Measurements from ENCODE around the gene LTBP1. TPM values are rescaled to one million over a fixed set of nuclear protein-coding genes. Genes with fewer than 3 reads are reported as not detected.
"Not testable (repeated sequence)": the region's sequence is repeated elsewhere in the genome, so short reads cannot be mapped to it uniquely, and the experiment has no call there.

Gene LTBP1
- total RNA-seq, 1 donor from 2014 or later: 90.4 TPM

GRCh38 chr2:33136056-33136455 lies 189.3 kb downstream of the LTBP1 start:
- ATAC-seq: no peak
- intact Hi-C loops (cut with DNase I): no loop called here
- no peak for DNase-seq (ENCODE audit: missing footprints)

GRCh38 chr2:33136566-33136965 lies 189.8 kb downstream of the LTBP1 start:
- ATAC-seq (no peak), DNase-seq (ENCODE audit: missing footprints) (no peak)
- intact Hi-C loops (cut with DNase I): no loop called here

DNA sequence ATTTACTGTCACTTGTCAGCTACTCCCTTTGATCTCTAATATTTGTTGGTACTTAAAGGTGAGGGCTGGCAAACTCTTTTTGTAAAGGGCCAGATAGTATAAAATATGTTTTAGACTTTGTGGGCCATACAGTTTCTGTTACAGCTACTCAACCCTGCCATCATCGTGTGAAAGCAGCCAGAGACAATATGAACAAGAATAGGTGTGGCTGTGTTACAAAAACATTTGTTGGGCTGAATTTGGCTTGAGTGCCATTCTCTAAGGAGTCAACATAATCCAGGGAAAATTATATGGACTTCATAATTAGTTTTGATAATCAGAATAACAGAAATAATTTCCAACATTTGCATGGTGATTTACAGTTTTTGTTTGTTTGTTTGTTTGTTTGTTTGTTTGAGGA lies 190.6 kb downstream of the LTBP1 start:
- DNase-seq (ENCODE audit: missing footprints): no peak
- no peak for ATAC-seq
- intact Hi-C loops (cut with DNase I): no loop called here

DNA sequence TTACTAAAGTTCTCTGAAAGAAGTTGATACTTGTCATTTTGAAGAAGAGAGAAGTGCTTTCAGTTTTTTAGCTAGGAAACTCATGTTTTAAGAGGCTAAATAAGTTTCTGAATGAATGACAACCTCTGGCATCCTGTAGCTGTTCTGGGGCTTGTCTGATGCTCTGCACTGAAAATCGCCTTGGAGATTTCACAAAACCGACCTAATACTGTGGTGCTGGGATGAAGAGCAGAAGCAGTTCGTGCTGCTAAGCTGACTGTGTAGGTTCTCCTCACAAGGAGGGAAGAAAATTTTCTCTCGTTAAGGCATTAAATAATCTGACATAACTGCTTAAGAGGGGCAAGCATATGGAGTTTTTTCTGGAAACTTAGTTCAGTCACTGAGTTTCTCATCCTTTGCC lies 193.2 kb downstream of the LTBP1 start:
- ATAC-seq (no peak), DNase-seq (ENCODE audit: missing footprints) (no peak)
- intact Hi-C loops (cut with DNase I): no loop called here

DNA sequence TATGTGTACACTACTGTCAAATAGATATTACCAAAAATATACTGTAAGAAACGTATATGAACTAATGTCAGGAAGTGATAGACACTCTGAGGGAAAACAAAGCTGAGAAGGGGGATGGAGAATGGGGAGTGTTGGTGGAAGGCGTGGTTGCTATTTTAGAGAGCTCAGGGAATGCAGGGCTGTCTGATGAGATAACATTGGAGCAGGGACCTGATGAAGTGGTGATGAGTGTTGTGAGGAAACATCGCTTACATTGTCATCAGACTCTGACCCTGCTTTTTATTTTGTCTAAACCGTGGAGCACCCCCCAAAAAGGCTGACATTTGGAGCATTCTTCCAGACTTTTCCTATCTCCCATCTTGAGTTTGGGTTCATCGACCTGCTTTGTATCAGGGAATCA lies 194.7 kb downstream of the LTBP1 start:
- intact Hi-C loops (cut with DNase I): no loop called here
- ATAC-seq (peak; percentile 27), DNase-seq (ENCODE audit: missing footprints) (no peak)

- peak; percentile 27 for ATAC-seq
- no peak for DNase-seq (ENCODE audit: missing footprints)
- intact Hi-C loops (cut with DNase I): no loop called here
Measured at GRCh38 chr2:33142810-33143209, 196.1 kb downstream of the LTBP1 start.

DNA sequence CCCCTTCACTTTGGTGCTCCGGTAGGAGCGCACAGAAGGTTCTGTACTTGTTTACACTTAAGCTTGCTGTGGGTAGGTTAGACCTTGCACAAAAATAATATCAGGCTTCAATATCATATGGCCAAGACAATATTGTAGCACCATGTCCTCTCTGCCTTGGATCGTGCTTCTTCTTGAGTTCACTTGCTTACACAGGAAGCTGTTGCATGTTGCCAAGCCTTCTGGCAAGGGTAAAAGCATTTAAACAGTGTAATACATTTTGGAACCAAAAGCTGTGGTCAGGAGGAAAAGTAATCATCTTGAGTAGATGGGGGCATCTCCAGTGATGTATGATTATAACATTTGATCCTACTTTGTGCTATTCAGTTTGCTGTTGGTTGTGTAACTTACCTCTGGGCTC lies 197.5 kb downstream of the LTBP1 start:
- intact Hi-C loops (cut with DNase I): no loop called here
- DNase-seq (ENCODE audit: missing footprints) (no peak), ATAC-seq (no peak)

GRCh38 chr2:33145459-33145858 lies 198.7 kb downstream of the LTBP1 start:
- DNase-seq (ENCODE audit: missing footprints): no peak
- ATAC-seq: peak; percentile 74
- intact Hi-C loops (cut with DNase I): no loop called here

- intact Hi-C loops (cut with DNase I): no loop called here
- DNase-seq (ENCODE audit: missing footprints): no peak
- ATAC-seq: peak; percentile 24
Measured at GRCh38 chr2:33146102-33146501, 199.3 kb downstream of the LTBP1 start.

DNA sequence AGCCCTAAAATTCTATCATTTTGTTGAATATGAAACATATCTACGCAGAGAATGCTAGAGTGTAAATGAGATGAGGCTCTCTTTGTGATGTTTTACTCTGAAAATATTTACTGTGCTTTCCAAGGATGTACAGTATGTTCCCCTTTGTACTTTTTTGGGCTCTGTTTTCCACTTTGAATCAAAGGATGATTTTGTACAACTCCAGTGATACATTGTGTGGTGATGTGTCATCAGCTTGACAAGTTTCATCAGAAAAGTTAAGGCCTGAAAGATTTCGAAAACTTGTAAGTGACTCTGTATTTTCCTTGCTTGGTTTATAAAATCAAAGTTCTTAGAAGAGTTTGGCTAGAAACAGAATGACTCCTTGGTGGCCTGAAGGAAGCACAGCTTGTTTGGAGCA lies 206.3 kb downstream of the LTBP1 start:
- DNase-seq (ENCODE audit: missing footprints) (no peak), ATAC-seq (no peak)
- intact Hi-C loops (cut with DNase I): no loop called here

GRCh38 chr2:33158482-33159003 lies 211.8 kb downstream of the LTBP1 start:
- DNase-seq (ENCODE audit: missing footprints) (no peak), ATAC-seq (no peak)
- intact Hi-C loops (cut with DNase I): no loop called here

GRCh38 chr2:33160191-33160590 lies 213.4 kb downstream of the LTBP1 start:
- intact Hi-C loops (cut with DNase I): no loop called here
- ATAC-seq (no peak), DNase-seq (ENCODE audit: missing footprints) (no peak)

GRCh38 chr2:33166287-33166881 lies 219.6 kb downstream of the LTBP1 start:
- no peak for DNase-seq (ENCODE audit: missing footprints)
- intact Hi-C loops (cut with DNase I): no loop called here
- ATAC-seq: no peak

DNA sequence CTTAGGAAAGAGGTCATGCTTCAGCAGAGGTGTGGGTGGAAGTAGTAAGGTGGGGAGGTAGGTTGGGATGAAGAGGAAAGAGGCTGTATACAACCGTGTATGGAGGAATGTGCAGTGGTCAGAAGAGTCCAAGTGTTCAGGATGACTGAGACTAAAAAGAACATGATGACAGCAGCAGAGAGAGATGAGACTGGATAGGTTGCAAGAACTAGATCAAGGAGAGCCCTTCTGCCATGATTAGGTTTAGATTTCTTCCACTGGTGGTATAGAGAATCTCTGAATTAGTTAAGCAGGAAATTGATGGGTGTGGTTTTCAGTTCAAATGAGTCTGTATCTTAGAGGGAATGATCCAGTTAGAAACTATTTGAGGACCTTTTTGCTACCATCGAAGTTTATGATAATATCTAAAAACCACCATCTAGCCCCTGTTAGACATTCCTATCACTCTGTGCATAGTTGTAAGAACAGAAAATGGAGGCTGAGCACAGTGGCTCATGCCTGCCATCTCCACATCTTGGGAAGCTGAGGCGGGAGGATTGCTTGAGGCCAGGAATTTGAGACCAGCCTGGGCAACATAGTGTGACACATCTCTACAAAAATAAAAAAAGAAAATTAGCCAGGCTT lies 221.0 kb downstream of the LTBP1 start:
- ATAC-seq (no peak), DNase-seq (ENCODE audit: missing footprints) (no peak)
- intact Hi-C loops (cut with DNase I): no loop called here

GRCh38 chr2:33168425-33168824 lies 221.7 kb downstream of the LTBP1 start:
- ATAC-seq (no peak), DNase-seq (ENCODE audit: missing footprints) (no peak)
- intact Hi-C loops (cut with DNase I): no loop called here

DNA sequence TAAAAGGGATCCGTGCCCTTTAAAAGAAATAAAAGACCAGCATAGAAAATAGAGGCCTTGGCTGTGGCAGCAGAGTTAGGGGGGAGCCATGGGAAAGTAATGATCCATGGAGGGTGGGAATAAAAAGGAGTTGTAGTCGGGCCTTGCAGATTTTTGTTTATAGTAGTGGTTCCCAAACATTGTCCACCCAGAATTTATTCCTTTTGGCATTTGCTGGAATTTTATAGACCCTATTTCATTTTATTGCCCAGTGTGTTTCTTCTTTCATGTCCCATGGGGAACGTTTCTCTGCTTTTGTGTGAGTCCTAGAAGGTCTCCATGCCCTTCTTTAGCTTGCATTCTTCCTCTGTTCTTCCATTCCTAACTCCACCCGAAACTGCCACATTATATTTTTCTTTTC lies 222.2 kb downstream of the LTBP1 start:
- intact Hi-C loops (cut with DNase I): no loop called here
- DNase-seq (ENCODE audit: missing footprints) (no peak), ATAC-seq (no peak)

- ATAC-seq; intact Hi-C loops (cut with DNase I): not testable (repeated sequence)
- DNase-seq (ENCODE audit: missing footprints): peak; percentile 45
Measured at GRCh38 chr2:33170251-33170650, 223.5 kb downstream of the LTBP1 start.

- ATAC-seq: no peak
- DNase-seq (ENCODE audit: missing footprints): no peak
- intact Hi-C loops (cut with DNase I): no loop called here
Measured at GRCh38 chr2:33177627-33178026, 230.9 kb downstream of the LTBP1 start.

GRCh38 chr2:33178209-33178608 lies 231.5 kb downstream of the LTBP1 start:
- no peak for DNase-seq (ENCODE audit: missing footprints)
- intact Hi-C loops (cut with DNase I): no loop called here
- no peak for ATAC-seq

GRCh38 chr2:33180915-33181314 lies 234.2 kb downstream of the LTBP1 start:
- DNase-seq (ENCODE audit: missing footprints) (peak; percentile 44), ATAC-seq (no peak)
- intact Hi-C loops (cut with DNase I): no loop called here

- ATAC-seq (no peak), DNase-seq (ENCODE audit: missing footprints) (no peak)
- intact Hi-C loops (cut with DNase I): no loop called here
Measured at GRCh38 chr2:33181466-33181865, 234.7 kb downstream of the LTBP1 start.
